CD8-positive, alpha-beta memory T cell (primary cell): ENCODE results near the gene CHCT1. TPM values are rescaled to one million over a fixed set of nuclear protein-coding genes. Genes with fewer than 3 reads are reported as not detected.
"Not testable (repeated sequence)": the region's sequence is repeated elsewhere in the genome, so short reads cannot be mapped to it uniquely, and the experiment has no call there.

Experiments used
- CTCF ChIA-PET: fragments of 350-600 bp; sonication (Branson Sonifier 250); formaldehyde crosslinking; loops from one replicate; lab custom pipeline; 2021; ENCODE audit warnings: antibody characterized with exemption; lab: Charles Lee
- POLR2A ChIA-PET: fragments of 350-600 bp; sonication (Branson Sonifier 250); formaldehyde crosslinking; loops from one replicate; lab custom pipeline; 2021; ENCODE audit warnings: antibody characterized with exemption; lab: Charles Lee
- DNase-seq, 5 donors: peaks; one replicate each; pipeline versions ENCODE4 v3.0.0 to v3.0.0-alpha.2; 2020 to 2022; ENCODE audit warnings: mixed read lengths in 1 of 5
- H3K27ac ChIP-seq: one replicate; pipeline ENCODE4 v1.7.0; 2013; ENCODE audit warnings: low read depth, mild to moderate bottlenecking, low read length, moderate library complexity
- H3K27me3 ChIP-seq: 2 replicates; pipeline ENCODE4 v1.7.0; 2013; ENCODE audit warnings: low read length, mild to moderate bottlenecking; ENCODE audit not compliant: insufficient read depth, poor library complexity, severe bottlenecking
- H3K36me3 ChIP-seq: 2 replicates; pipeline ENCODE4 v1.7.0; 2013; ENCODE audit warnings: mild to moderate bottlenecking, low read length, moderate library complexity; ENCODE audit not compliant: insufficient read depth
- H3K4me1 ChIP-seq: 2 replicates; pipeline ENCODE4 v1.7.0; 2013; ENCODE audit warnings: mild to moderate bottlenecking, low read length, moderate library complexity; ENCODE audit not compliant: insufficient read depth
- H3K4me3 ChIP-seq: 2 replicates; pipeline ENCODE4 v1.7.0; 2013; ENCODE audit warnings: mild to moderate bottlenecking, low read length
- H3K9me3 ChIP-seq: 2 replicates; pipeline ENCODE4 v1.7.0; 2013; ENCODE audit warnings: mild to moderate bottlenecking, low read length
- H3K27ac Mint-ChIP-seq, 8 donors: one replicate each; pipeline ENCODE4 v1.8.0; 2020 to 2021; ENCODE audit warnings: mixed read lengths in 8 of 8, mild to moderate bottlenecking in 6 of 8, inconsistent platforms in 3 of 8, moderate library complexity in 3 of 8
- H3K27me3 Mint-ChIP-seq, 2 donors: one replicate each; pipeline ENCODE4 v1.8.0; 2020 to 2021; ENCODE audit warnings: mixed read lengths in 2 of 2, mild to moderate bottlenecking in 1 of 2, moderate library complexity in 1 of 2
- H3K36me3 Mint-ChIP-seq, 3 donors: one replicate each; pipeline ENCODE4 v1.8.0; 2020 to 2021; ENCODE audit warnings: mixed read lengths in 3 of 3, inconsistent platforms in 1 of 3, mild to moderate bottlenecking in 1 of 3
- H3K4me1 Mint-ChIP-seq, 3 donors: one replicate each; pipeline ENCODE4 v1.8.0; 2020 to 2021; ENCODE audit warnings: mixed read lengths in 3 of 3, inconsistent platforms in 1 of 3, mild to moderate bottlenecking in 1 of 3
- H3K4me3 Mint-ChIP-seq, 7 donors: one replicate each; pipeline ENCODE4 v1.8.0; 2020 to 2021; ENCODE audit warnings: mixed read lengths in 7 of 7, mild to moderate bottlenecking in 6 of 7, moderate library complexity in 4 of 7, inconsistent platforms in 2 of 7
- H3K9me3 Mint-ChIP-seq, 5 donors: one replicate each; pipeline ENCODE4 v1.8.0; 2020 to 2022; ENCODE audit warnings: mixed read lengths in 5 of 5, mild to moderate bottlenecking in 3 of 5, moderate library complexity in 2 of 5, inconsistent platforms in 1 of 5
- polyA plus RNA-seq: library from polyadenylated mRNA; unstranded; fragments of 300-500 nt; fragmentation: Illumina TruSeq; gene quantifications from one replicate; pipeline ENCODE4 v1.2.3, GENCODE V29; 2021
- total RNA-seq, 2 experiments: library from RNA; stranded (reverse); gene quantifications; one replicate each; pipeline ENCODE4 v1.2.3, GENCODE V29; 2021

Gene CHCT1
- total and polyA plus RNA-seq, 3 experiments from 2014 or later: 0.24 TPM; not detected in 2

GRCh38 chr17:60403962-60404361 is 18.3 kb upstream of the CHCT1 start:
- DNase-seq: no peak
- H3K4me1 Mint-ChIP-seq: no peaks in the 10 kb centered on the region
- no peak overlapping the region for H3K4me3 ChIP-seq
- ChIA-PET POLR2A (no interaction called here), CTCF (interaction anchor here (1.9 kb wide), 1 partner anchor 12 kb away, joined by 6 read pairs; the partner anchor contains the start of gene USP32)
- H3K27ac Mint-ChIP-seq: no peak overlapping the region
- H3K36me3 ChIP-seq: no peaks in the 10 kb centered on the region
- no peaks in the 10 kb centered on the region for H3K4me1 ChIP-seq
- no peaks in the 10 kb centered on the region for H3K36me3 Mint-ChIP-seq
- H3K9me3 ChIP-seq: no peaks in the 10 kb centered on the region
- H3K4me3 Mint-ChIP-seq: no peak overlapping the region
- H3K27ac ChIP-seq: no peak overlapping the region
- peaks cover 8 to 14% of the 10 kb centered on the region in 2 donors for H3K27me3 Mint-ChIP-seq
- H3K27me3 ChIP-seq: no peaks in the 10 kb centered on the region
- no peaks in the 10 kb centered on the region for H3K9me3 Mint-ChIP-seq

DNA sequence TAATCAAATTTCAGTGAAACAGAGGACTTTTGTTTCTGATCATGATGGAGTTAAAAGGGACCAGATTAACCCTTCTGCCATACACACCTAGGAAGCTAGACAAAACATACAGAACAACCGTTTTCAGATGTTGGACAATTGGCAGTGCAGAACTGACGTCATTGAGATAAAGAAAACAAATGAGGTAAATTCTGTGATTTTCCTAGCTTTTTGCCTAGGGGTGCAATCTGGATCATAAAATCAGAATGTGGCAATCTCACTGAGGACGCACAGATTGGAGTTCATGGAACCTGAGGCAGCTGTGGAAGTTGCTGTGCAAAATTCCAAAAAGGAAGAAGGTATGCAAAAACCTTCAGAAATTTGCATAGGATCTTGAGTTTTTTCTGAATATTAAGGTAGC is 15.4 kb upstream of the CHCT1 start:
- Mint-ChIP-seq H3K9me3 (no peaks in the 10 kb centered on the region), H3K36me3 (no peaks in the 10 kb centered on the region), H3K27me3 (peaks cover 8 to 19% of the 10 kb centered on the region in 2 donors), H3K27ac (no peak overlapping the region), H3K4me3 (no peak overlapping the region), H3K4me1 (no peaks in the 10 kb centered on the region)
- POLR2A ChIA-PET: no interaction called here
- Histone ChIP-seq H3K36me3 (no peaks in the 10 kb centered on the region), H3K27ac (no peak overlapping the region), H3K9me3 (no peaks in the 10 kb centered on the region), H3K27me3 (no peaks in the 10 kb centered on the region), H3K4me1 (no peaks in the 10 kb centered on the region), H3K4me3 (no peak overlapping the region)
- DNase-seq: no peak
- CTCF ChIA-PET: no interaction called here

DNA sequence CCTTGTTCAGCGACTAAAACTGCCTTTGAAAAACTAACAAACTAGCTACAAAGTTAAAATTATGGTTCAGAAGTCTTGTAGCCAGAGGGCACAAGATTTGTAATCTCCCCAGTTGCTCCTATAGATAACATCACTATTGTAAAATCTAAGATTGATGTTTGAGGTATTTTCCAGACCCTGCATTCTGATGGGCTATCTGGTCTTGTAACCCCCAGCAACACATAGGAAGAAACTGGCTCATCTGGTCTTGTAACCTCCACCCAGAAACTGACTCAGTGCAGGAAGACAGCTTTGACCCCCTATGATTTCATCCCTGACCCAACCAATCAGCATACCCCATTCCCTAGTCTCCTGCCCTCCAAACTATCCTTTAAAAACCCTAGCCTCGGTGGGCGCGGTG is 12.3 kb upstream of the CHCT1 start:
- H3K27ac Mint-ChIP-seq: peak overlapping the region in 1 of 8 donors; percentile 74
- H3K9me3 Mint-ChIP-seq: no peaks in the 10 kb centered on the region
- CTCF ChIA-PET: interaction anchor here (1.4 kb wide), 1 partner anchor 11 kb away, joined by 5 read pairs; no protein-coding TSS in a partner anchor
- Histone ChIP-seq H3K4me1 (no peaks in the 10 kb centered on the region), H3K4me3 (no peak overlapping the region), H3K9me3 (no peaks in the 10 kb centered on the region), H3K27me3 (no peaks in the 10 kb centered on the region), H3K36me3 (no peaks in the 10 kb centered on the region), H3K27ac (no peak overlapping the region)
- H3K27me3 Mint-ChIP-seq: peaks cover 10 to 27% of the 10 kb centered on the region in 2 donors
- H3K4me1 Mint-ChIP-seq: no peaks in the 10 kb centered on the region
- H3K36me3 Mint-ChIP-seq: no peaks in the 10 kb centered on the region
- H3K4me3 Mint-ChIP-seq: no peak overlapping the region
- POLR2A ChIA-PET: no interaction called here
- DNase-seq: no peak

DNA sequence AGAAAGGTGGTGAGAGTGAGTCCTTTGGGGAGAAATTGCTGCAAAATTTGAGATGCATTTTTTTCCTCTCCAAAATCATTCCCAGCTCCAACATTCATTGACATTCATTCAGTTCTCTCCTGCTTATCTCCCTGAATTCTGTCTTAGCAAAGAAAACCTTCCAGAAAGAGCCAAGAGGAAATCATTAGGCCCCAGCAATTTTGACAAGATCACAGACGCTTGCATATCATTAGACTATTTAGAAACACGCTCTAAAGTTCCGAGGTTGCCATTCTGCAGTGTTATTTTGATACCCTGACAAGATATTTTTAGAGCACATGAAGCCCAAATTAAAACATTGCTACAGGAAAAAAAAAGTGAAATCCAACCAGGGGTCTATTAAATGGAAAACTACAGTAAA is 9.6 kb upstream of the CHCT1 start:
- Histone ChIP-seq H3K9me3 (no peaks in the 10 kb centered on the region), H3K36me3 (no peaks in the 10 kb centered on the region), H3K4me3 (no peak overlapping the region), H3K27me3 (no peaks in the 10 kb centered on the region), H3K4me1 (no peaks in the 10 kb centered on the region), H3K27ac (no peak overlapping the region)
- H3K36me3 Mint-ChIP-seq: no peaks in the 10 kb centered on the region
- H3K4me3 Mint-ChIP-seq: no peak overlapping the region
- DNase-seq: no peak
- no peaks in the 10 kb centered on the region for H3K4me1 Mint-ChIP-seq
- H3K27ac Mint-ChIP-seq: no peak overlapping the region
- CTCF ChIA-PET: interaction anchor here (1.1 to 1.6 kb wide), 2 partner anchors 7 to 8 kb away, joined by 3 to 4 read pairs; no protein-coding TSS in a partner anchor
- H3K9me3 Mint-ChIP-seq: no peaks in the 10 kb centered on the region
- POLR2A ChIA-PET: no interaction called here
- H3K27me3 Mint-ChIP-seq: peaks cover 6 to 18% of the 10 kb centered on the region in 2 donors

DNA sequence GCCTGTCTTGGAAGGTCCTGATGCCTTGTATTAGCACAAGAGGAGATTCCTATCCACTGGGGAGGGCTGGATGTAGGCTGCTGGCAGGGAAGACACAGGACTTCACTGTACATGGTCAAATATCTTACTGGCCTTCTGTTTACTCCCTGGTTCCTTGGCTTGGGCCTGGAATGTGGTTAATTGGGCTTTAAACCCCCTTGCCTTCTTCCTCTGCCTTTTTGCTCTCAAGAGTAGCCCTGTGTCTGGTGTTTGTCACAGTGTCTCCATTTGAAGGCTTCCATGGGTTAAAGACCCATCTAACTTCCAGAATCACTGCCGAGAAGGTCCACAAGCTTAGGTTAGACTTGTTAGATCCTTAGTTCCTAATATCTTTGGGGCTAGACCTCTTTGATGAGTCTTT is 7.1 kb upstream of the CHCT1 start:
- Histone ChIP-seq H3K4me3 (no peak overlapping the region), H3K27me3 (no peaks in the 10 kb centered on the region), H3K27ac (no peak overlapping the region), H3K9me3 (no peaks in the 10 kb centered on the region), H3K36me3 (no peaks in the 10 kb centered on the region), H3K4me1 (no peaks in the 10 kb centered on the region)
- ChIA-PET CTCF (no interaction called here), POLR2A (no interaction called here)
- Mint-ChIP-seq H3K9me3 (no peaks in the 10 kb centered on the region), H3K4me3 (no peak overlapping the region), H3K27ac (peak overlapping the region in 1 of 8 donors; percentile 50), H3K27me3 (peaks cover 2 to 10% of the 10 kb centered on the region in 2 donors), H3K4me1 (no peaks in the 10 kb centered on the region), H3K36me3 (no peaks in the 10 kb centered on the region)
- DNase-seq: no peak

DNA sequence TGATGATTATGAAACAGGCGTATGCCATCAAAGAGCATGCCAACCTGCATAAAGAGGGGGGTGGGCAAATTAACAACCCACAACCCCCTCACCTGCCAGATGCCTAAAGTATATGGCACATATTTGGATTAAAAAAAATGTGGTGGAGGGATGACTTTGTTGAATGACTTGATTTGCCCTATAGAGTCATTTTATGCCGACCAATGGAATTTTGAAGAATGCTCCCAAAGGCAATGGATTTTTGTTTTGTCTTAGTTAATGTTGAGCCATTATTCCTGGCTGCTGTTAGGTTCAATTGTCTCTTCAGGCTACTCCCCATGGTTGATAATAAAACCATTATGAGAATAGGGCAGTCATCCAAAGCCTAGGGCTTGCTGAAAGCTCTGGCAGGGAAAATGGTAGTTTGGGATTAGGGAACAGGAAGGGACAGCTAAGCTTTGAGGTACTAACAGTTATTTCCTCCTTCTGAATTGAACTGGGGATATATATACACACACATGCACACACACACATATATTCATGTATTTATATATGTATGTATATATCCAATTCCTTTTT is 5.8 kb upstream of the CHCT1 start:
- Histone ChIP-seq H3K36me3 (no peaks in the 10 kb centered on the region), H3K4me3 (no peak overlapping the region), H3K9me3 (no peaks in the 10 kb centered on the region), H3K4me1 (no peaks in the 10 kb centered on the region), H3K27ac (no peak overlapping the region), H3K27me3 (no peaks in the 10 kb centered on the region)
- DNase-seq: no peak
- no peak overlapping the region for H3K4me3 Mint-ChIP-seq
- ChIA-PET POLR2A (no interaction called here), CTCF (no interaction called here)
- no peak overlapping the region for H3K27ac Mint-ChIP-seq
- peaks cover 2 to 8% of the 10 kb centered on the region in 2 donors for H3K27me3 Mint-ChIP-seq
- H3K4me1 Mint-ChIP-seq: peaks cover 5 to 6% (median 6%) of the 10 kb centered on the region in 3 donors
- H3K36me3 Mint-ChIP-seq: no peaks in the 10 kb centered on the region
- no peaks in the 10 kb centered on the region for H3K9me3 Mint-ChIP-seq

DNA sequence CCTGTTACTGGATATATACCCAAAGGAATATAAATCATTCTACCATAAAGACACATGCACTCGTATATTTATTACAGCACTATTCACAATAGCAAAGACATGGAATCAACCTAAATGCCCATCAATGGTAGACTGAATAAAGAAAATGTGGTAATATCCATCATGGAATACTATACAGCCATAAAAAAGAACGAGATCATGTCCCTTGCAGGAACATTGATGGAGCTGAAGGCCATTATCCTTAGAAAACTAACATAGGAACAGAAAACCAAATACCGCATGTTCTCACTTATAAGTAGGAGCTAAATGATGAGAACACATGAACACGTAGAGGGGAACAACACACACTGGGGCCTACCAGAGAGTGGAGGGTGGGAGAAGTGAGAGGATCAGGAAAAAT is 3.3 kb upstream of the CHCT1 start:
- H3K4me3 Mint-ChIP-seq: peak overlapping the region in 1 of 7 donors; percentile 26
- POLR2A ChIA-PET: not testable (repeated sequence)

GRCh38 chr17:60419875-60420274 is 2.4 kb upstream of the CHCT1 start:
- H3K27ac Mint-ChIP-seq, H3K27me3 Mint-ChIP-seq, H3K27me3 ChIP-seq, H3K9me3 Mint-ChIP-seq, H3K36me3 Mint-ChIP-seq, H3K36me3 ChIP-seq, DNase-seq, CTCF ChIA-PET, POLR2A ChIA-PET, H3K4me3 ChIP-seq, H3K4me1 ChIP-seq, H3K27ac ChIP-seq, H3K9me3 ChIP-seq: not testable (repeated sequence)
- H3K4me1 Mint-ChIP-seq: peaks cover 6 to 10% (median 10%) of the 10 kb centered on the region in 3 donors
- peak overlapping the region in 1 of 7 donors; percentile 8 for H3K4me3 Mint-ChIP-seq

More for the DNA sequence above, 3.3 kb upstream of the CHCT1 start:
- H3K36me3 Mint-ChIP-seq, H3K9me3 ChIP-seq, H3K27ac ChIP-seq, H3K27me3 Mint-ChIP-seq, H3K27ac Mint-ChIP-seq, H3K36me3 ChIP-seq, H3K9me3 Mint-ChIP-seq, H3K4me3 ChIP-seq, H3K4me1 ChIP-seq, H3K27me3 ChIP-seq, CTCF ChIA-PET, DNase-seq: not testable (repeated sequence)
- peaks cover 6 to 10% (median 10%) of the 10 kb centered on the region in 3 donors for H3K4me1 Mint-ChIP-seq
